ENCODE results near the gene ZNF646. TPM values are rescaled to one million over a fixed set of nuclear protein-coding genes. Genes with fewer than 3 reads are reported as not detected.
A peak's percentile ranks its signal among the peaks of the same experiment; 100 is the strongest.

ZNF646 gene
- total RNA-seq, 2 experiments from 2014 or later: 22.0 to 24.4 TPM

GRCh38 chr16:31072540-31073141 lies 1.6 kb upstream of the ZNF646 start:
- Mint-ChIP-seq H3K36me3 (ENCODE audit: low read depth) (peaks cover 21% of the 10 kb centered on the region), H3K4me1 (ENCODE audit: low read depth) (peaks cover 36% of the 10 kb centered on the region), H3K27me3 (no peaks in the 10 kb centered on the region), H3K27ac (peak overlapping the region; percentile 97), H3K4me3 (peak overlapping the region; percentile 96), H3K9me3 (no peaks in the 10 kb centered on the region)
- ChIA-PET CTCF (interaction anchor here (2.3 to 2.4 kb wide), 2 partner anchors 23 to 70 kb away, joined by 6 to 15 read pairs; partner anchors contain the start of gene VKORC1), POLR2A (interaction anchor here (1.0 to 2.9 kb wide), 11 partner anchors 9 to 204 kb away, joined by 3 to 23 read pairs (median 6); partner anchors contain the start of genes FUS and STX4)
- ATAC-seq: no peak
- peak; percentile 61 for DNase-seq
- TF ChIP-seq CTCF (IDR thresholded peaks at IDR 0.05): no peak
- intact Hi-C loops (cut with micrococcal nuclease): loop anchor here (5.0 kb wide), 1 partner anchor 40 kb away; the partner anchor contains the start of gene STX4

GRCh38 chr16:31073142-31073969 lies 866 bp upstream of the ZNF646 start:
- intact Hi-C loops (cut with micrococcal nuclease): loop anchor here (5.0 kb wide), 1 partner anchor 41 kb away; the partner anchor contains the start of gene STX4
- peaks cover 39% of the 10 kb centered on the region for H3K4me1 Mint-ChIP-seq (ENCODE audit: low read depth)
- POLR2A ChIA-PET: interaction anchor here (0.6 to 2.9 kb wide), 30 partner anchors 9 to 205 kb away, joined by 3 to 23 read pairs (median 4); partner anchors contain the start of genes FBXL19, FUS, HSD3B7 and KAT8
- peak overlapping the region; percentile 96 for H3K4me3 Mint-ChIP-seq
- H3K36me3 Mint-ChIP-seq (ENCODE audit: low read depth): peaks cover 28% of the 10 kb centered on the region
- peak; percentile 50 for ATAC-seq
- H3K9me3 Mint-ChIP-seq: no peaks in the 10 kb centered on the region
- peak overlapping the region; percentile 98 for H3K27ac Mint-ChIP-seq
- TF ChIP-seq CTCF (IDR thresholded peaks at IDR 0.05): no peak
- H3K27me3 Mint-ChIP-seq: no peaks in the 10 kb centered on the region
- DNase-seq: peak; percentile 94
- CTCF ChIA-PET: interaction anchor here (0.8 to 2.4 kb wide), 10 partner anchors 19 to 385 kb away, joined by 3 to 15 read pairs (median 6); partner anchors contain the start of genes HSD3B7 and VKORC1

GRCh38 chr16:31074814-31075183 lies 577 bp downstream of the ZNF646 start:
- Mint-ChIP-seq H3K27ac (peak overlapping the region; percentile 98), H3K4me1 (ENCODE audit: low read depth) (peaks cover 45% of the 10 kb centered on the region), H3K9me3 (no peaks in the 10 kb centered on the region), H3K4me3 (peak overlapping the region; percentile 96), H3K36me3 (ENCODE audit: low read depth) (peaks cover 40% of the 10 kb centered on the region), H3K27me3 (no peaks in the 10 kb centered on the region)
- TF ChIP-seq CTCF (IDR thresholded peaks at IDR 0.05): no peak
- intact Hi-C loops (cut with micrococcal nuclease): loop anchor here (5.0 kb wide), 1 partner anchor 42 kb away; the partner anchor contains the start of gene STX4
- ChIA-PET CTCF (interaction anchor here (0.9 to 2.4 kb wide), 6 partner anchors 20 to 383 kb away, joined by 3 to 15 read pairs (median 6); partner anchors contain the start of genes HSD3B7 and VKORC1), POLR2A (interaction anchor here (0.6 to 2.9 kb wide), 19 partner anchors 10 to 125 kb away, joined by 3 to 23 read pairs (median 6); partner anchors contain the start of genes FUS, KAT8, PRSS53 and STX4)
- no peak for DNase-seq
- ATAC-seq: no peak

GRCh38 chr16:31076319-31076718 lies 2.1 kb downstream of the ZNF646 start:
- Mint-ChIP-seq H3K4me1 (ENCODE audit: low read depth) (peaks cover 51% of the 10 kb centered on the region), H3K27me3 (no peaks in the 10 kb centered on the region), H3K27ac (peak overlapping the region; percentile 27), H3K9me3 (no peaks in the 10 kb centered on the region), H3K36me3 (ENCODE audit: low read depth) (peaks cover 49% of the 10 kb centered on the region), H3K4me3 (peak overlapping the region; percentile 96)
- DNase-seq: no peak
- no peak for ATAC-seq
- TF ChIP-seq CTCF (IDR thresholded peaks at IDR 0.05): no peak
- ChIA-PET POLR2A (interaction anchor here (0.6 to 1.4 kb wide), 3 partner anchors 104 to 117 kb away, joined by 3 to 4 read pairs (median 3); partner anchors contain the start of gene FUS), CTCF (interaction anchor here (1.3 kb wide), 1 partner anchor 66 kb away, joined by 4 read pairs; no protein-coding TSS in a partner anchor)
- intact Hi-C loops (cut with micrococcal nuclease): no loop called here

Measured in activated CD8-positive, alpha-beta T cell treated with anti-CD3 and anti-CD28 coated beads for 36 hours (primary cell).